ENCODE results near the gene COL6A3.

DNA sequence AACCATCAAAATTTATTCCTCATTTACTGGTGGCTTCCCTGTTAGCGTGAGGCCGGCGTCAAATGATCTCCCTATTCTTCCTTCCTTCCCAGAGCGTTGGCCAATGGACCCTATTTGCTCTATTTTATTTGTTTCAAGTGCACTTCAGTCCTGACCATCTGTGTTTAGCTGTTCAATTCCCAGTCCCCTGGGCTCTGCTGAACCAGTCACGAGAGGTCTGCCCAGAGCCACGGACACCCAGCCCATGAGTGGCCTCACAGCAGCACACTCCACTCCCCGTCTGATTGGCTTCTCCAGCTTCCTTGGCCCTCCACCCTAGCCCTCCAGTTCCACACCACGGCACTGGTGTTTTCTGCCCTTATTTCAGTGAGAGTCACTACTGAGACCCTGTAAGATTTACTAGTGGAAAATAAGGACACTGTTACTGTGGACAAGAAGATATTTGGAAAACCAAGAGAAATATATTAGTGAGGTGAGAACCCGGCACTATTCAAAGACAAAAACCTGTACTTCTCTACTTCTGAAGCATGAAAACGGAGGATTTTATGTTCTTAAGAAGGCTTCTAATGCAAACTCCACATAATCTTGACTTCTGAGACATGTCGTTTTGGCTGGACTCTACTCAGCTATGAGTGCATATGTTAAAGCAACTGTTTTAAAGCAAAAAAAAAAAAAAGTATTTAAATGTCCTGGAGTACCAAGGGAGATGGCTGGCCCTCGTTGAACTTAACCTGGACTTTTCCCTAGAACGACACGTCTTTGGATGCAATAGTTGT, 86.6 kb downstream of the COL6A3 start:
- no peak for TF ChIP-seq CTCF (conservative IDR thresholded peaks at IDR 0.05; ENCODE audit: low read depth, low read length)
- no peak for TF ChIP-seq EZH2 (IDR thresholded peaks at IDR 0.05; ENCODE audit: borderline replicate concordance, low read depth, low read length, poor library complexity, severe bottlenecking)

All from A673 (cell line).